Right lobe of liver (tissue), 6 donors: ENCODE results near the gene LRFN2. TPM values are rescaled to one million over a fixed set of nuclear protein-coding genes. Genes with fewer than 3 reads are reported as not detected.

Experiments used
- ATAC-seq, 4 donors: fragments of 200-7000 bp; cut with Tn5 transposase; one replicate each; pipeline ENCODE4 v1.9.1; 2020; ENCODE audit warnings: mild to moderate bottlenecking in 4 of 4, moderate library complexity in 4 of 4
- DNase-seq, 3 donors: peaks; one replicate each; pipeline ENCODE4 v3.0.0-alpha.2; 2020
- H3K27ac ChIP-seq, 3 donors: fragments of 200-600 bp; one replicate each; pipeline ENCODE4 v1.8.0; 2022
- H3K27me3 ChIP-seq, 2 donors: fragments of 200-600 bp; one replicate each; pipeline ENCODE4 v1.8.0; 2022
- H3K36me3 ChIP-seq, 4 donors: fragments of 200-600 bp; sonication (generic) in 1 of 4; one replicate each; pipeline versions ENCODE4 v1.5.1 to v1.8.0; 2017 to 2022; ENCODE audit warnings: control low read depth in 1 of 4
- H3K4me1 ChIP-seq, 4 donors: fragments of 200-600 bp; sonication (generic) in 1 of 4; one replicate each; pipeline versions ENCODE4 v1.5.1 to v1.8.0; 2017 to 2022; ENCODE audit warnings: control low read depth in 1 of 4
- H3K4me3 ChIP-seq, 3 donors: fragments of 200-600 bp; one replicate each; pipeline ENCODE4 v1.8.0; 2022
- H3K9me3 ChIP-seq, 4 donors: fragments of 200-600 bp; sonication (generic) in 1 of 4; one replicate each; pipeline versions ENCODE4 v1.5.1 to v1.8.0; 2017 to 2022; ENCODE audit warnings: control low read depth in 1 of 4
- POLR2A ChIP-seq: fragments of 450-650 bp; IDR thresholded peaks from one replicate; pipeline ENCODE4 v1.6.1; 2017; ENCODE audit warnings: antibody characterized with exemption, mild to moderate bottlenecking
- WGBS: methylation state at CpG from one replicate; pipeline ENCODE4 v1.1.6; 2018; ENCODE audit warnings: low coverage, low lambda C conversion rate; ENCODE audit not compliant: insufficient coverage; ENCODE audit errors: missing lambda C conversion rate; 5-methylcytosine and 5-hydroxymethylcytosine counted together
- intact Hi-C, 2 donors: fragments of 100-400 bp; cut with DNase I; formaldehyde crosslinking; loops; one replicate each; pipeline versions ENCODE4 v1.11.2 to v1.14.1; 2022
- total RNA-seq, 6 experiments: library from RNA; depleted of rRNA in 2 of 6; stranded (reverse); fragments of >200 nt in 2 of 6; fragmentation: NEBNext Ultra II Directional in 3 of 6; extraction: Animal tissue kit (Norgen Biotek cat#: 25700) in 3 of 6; gene quantifications; one replicate each; pipeline versions ENCODE4 v1.1.0 to v1.2.4, GENCODE V29; 2016 to 2023
- TF ChIP-seq, protein P1 (sequence below), 4 donors: fragments of 200-600 bp in 3 of 4; fragments of 450-650 bp in 1 of 4; IDR thresholded peaks; one replicate each; pipeline versions ENCODE4 v1.5.1 to v1.8.0; 2016 to 2022; ENCODE audit warnings: antibody characterized with exemption in 4 of 4, mild to moderate bottlenecking in 2 of 4
- donor health status: DM: no; HTN: yes; CAD: no.
- donor health status: DM: no; HTN: no; CAD: no.
- donor health status: DM: no; HTN: no; CAD: no.
- donor health status: DM: no; HTN: yes; CAD: no.
- donor health status: DM: no; HTN: yes; CAD: no.

Gene LRFN2
- total RNA-seq, 6 experiments from 2014 or later = 0.19 TPM; not detected in 5

DNA sequence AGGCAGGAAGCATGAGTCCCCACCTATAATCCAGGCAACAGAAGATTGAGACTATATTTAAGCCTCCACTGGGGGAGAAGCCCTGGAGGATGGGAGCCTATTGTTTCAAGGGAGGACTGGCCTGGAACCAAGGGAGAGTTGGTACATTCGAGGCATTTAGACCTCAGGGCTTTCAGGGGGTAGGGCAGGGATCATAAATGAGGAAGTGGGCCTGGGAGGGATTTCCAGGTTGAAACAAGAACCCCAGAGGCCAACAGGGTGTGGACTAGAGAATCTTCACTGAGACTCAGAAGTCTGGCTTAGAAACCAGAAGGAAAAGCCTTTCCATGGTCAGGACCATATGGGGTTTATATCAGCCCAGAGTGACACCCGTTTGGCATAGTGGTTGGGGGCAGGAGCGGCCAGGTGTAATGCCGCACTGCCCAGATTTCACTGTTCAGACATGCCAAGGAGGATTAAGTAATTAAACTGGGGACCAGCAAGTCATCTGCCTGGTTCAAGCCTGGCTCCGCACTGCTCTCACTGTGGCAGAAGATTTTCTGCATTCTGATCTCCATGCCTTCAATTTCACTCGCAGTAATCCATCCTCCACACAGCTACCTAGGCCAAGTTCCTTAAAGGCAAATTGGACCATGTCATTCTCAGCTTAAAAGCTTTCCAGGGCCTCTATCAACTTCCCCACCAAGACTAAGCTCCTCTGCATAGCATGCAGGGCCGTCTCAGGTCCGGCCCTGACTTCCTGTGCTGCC is 17.8 kb downstream of the LRFN2 start:
- no peak for DNase-seq
- ATAC-seq = no peak
- WGBS = 45% methylated on average over 3 of the region's 8 CpGs
- no peak overlapping the region for H3K4me3 ChIP-seq
- no peaks in the 10 kb centered on the region for H3K36me3 ChIP-seq
- intact Hi-C loops = no loop called here
- H3K27me3 ChIP-seq = no peaks in the 10 kb centered on the region
- H3K4me1 ChIP-seq = no peaks in the 10 kb centered on the region
- H3K9me3 ChIP-seq = no peaks in the 10 kb centered on the region
- TF ChIP-seq, protein P1, sequence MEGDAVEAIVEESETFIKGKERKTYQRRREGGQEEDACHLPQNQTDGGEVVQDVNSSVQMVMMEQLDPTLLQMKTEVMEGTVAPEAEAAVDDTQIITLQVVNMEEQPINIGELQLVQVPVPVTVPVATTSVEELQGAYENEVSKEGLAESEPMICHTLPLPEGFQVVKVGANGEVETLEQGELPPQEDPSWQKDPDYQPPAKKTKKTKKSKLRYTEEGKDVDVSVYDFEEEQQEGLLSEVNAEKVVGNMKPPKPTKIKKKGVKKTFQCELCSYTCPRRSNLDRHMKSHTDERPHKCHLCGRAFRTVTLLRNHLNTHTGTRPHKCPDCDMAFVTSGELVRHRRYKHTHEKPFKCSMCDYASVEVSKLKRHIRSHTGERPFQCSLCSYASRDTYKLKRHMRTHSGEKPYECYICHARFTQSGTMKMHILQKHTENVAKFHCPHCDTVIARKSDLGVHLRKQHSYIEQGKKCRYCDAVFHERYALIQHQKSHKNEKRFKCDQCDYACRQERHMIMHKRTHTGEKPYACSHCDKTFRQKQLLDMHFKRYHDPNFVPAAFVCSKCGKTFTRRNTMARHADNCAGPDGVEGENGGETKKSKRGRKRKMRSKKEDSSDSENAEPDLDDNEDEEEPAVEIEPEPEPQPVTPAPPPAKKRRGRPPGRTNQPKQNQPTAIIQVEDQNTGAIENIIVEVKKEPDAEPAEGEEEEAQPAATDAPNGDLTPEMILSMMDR (IDR thresholded peaks at IDR 0.05) = no peak
- no peak for TF ChIP-seq POLR2A
- no peak overlapping the region for H3K27ac ChIP-seq

DNA sequence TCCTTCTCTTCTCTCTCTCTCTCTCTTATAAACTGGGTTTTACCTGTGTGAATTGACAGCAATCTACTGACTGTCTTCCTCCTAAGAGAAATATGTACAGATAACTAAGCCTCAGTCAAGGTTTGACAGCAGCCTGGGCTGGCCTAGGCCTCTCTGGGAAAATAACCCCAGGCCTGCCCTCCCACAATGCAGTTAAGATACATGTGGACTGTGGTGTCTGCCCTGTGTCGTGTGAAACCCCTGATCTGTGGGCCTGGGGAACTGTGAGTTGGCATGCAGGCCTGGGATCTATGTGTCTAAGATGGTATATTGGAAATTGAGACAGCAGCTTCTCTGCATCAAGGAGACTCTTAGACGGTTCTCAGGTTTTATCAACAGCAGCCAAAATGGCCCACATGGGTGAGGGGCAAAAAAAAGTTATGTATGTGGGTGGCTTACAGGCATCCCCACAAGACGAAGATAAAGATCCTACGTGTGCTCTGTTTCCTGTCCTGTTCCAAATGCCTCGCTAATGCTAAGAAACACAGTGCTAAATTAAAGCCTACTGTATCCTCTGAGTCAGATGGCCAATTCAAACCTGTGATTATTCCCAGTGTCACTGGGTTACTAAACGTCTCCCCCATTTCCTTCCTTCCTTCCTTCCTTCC is 19.0 kb downstream of the LRFN2 start:
- no peak for ATAC-seq
- Histone ChIP-seq H3K4me1 (no peaks in the 10 kb centered on the region), H3K4me3 (no peak overlapping the region), H3K9me3 (no peaks in the 10 kb centered on the region), H3K36me3 (no peaks in the 10 kb centered on the region), H3K27ac (no peak overlapping the region), H3K27me3 (no peaks in the 10 kb centered on the region)
- TF ChIP-seq POLR2A = no peak
- TF ChIP-seq, protein P1 (IDR thresholded peaks at IDR 0.05) = no peak
- whole genome bisulfite sequencing = 62% methylated on average over 4 of the region's 6 CpGs
- intact Hi-C loops = no loop called here
- no peak for DNase-seq

DNA sequence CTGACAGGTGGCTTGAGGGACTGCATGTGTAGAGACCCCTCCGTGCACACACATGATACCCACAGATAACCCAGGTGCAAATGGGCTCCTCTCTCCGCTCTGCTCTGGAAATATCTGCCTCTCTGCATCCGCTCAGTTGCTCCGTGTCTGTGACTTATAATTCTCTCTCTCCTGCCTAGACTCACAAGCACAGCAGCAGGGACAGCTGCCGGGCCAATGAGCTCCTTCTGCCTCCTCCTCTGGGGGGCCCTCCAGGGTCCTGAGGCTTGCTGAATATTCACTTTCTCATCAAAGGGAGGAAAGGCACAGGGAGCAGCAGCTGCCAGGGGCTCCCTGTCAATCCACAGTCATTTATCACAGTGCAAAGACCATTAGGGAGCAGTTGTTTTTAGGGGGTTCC is 24.1 kb downstream of the LRFN2 start:
- Histone ChIP-seq H3K4me1 (no peaks in the 10 kb centered on the region), H3K27me3 (no peaks in the 10 kb centered on the region), H3K36me3 (no peaks in the 10 kb centered on the region), H3K4me3 (no peak overlapping the region), H3K27ac (no peak overlapping the region), H3K9me3 (no peaks in the 10 kb centered on the region)
- TF ChIP-seq, protein P1 (IDR thresholded peaks at IDR 0.05) = no peak
- no peak for TF ChIP-seq POLR2A
- ATAC-seq = no peak
- DNase-seq = no peak
- intact Hi-C loops = no loop called here
- WGBS = 65% methylated on average over 5 of the region's 5 CpGs

DNA sequence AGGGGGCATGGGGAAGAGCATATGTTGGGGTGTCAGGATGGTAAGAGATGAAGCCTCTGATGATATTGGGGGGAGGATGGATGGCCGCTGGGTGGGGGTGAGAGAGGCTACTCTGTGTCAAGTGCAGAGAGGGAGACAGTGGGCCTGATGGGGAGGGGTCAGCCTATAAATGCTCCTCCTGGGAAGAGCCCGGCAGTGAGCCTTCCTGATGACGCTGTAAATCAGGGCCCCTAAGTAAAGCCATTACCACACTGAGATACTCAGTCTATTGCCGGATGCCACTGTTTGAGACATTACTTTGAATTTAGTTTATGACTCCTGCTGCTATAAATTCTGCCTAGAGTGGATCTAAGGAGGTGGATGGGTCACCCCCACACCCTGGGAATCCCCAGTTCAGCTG is 28.1 kb downstream of the LRFN2 start:
- DNase-seq = no peak
- TF ChIP-seq, protein P1 (IDR thresholded peaks at IDR 0.05) = no peak
- no peak for TF ChIP-seq POLR2A
- Histone ChIP-seq H3K4me3 (no peak overlapping the region), H3K36me3 (no peaks in the 10 kb centered on the region), H3K27me3 (no peaks in the 10 kb centered on the region), H3K27ac (no peak overlapping the region), H3K4me1 (no peaks in the 10 kb centered on the region), H3K9me3 (no peaks in the 10 kb centered on the region)
- intact Hi-C loops = no loop called here
- no peak for ATAC-seq
- 81% methylated on average over 4 of the region's 4 CpGs for WGBS
